Hair follicle dermal papilla cell (primary cell): Measurements from ENCODE around the gene ZNF593OS. TPM values are rescaled to one million over a fixed set of nuclear protein-coding genes. Genes with fewer than 3 reads are reported as not detected.

Experiments used
- total RNA-seq: library from RNA; depleted of rRNA; stranded (reverse); fragments of >200 nt; gene quantifications from 2 replicates; pipeline ENCODE4 v1.2.3, GENCODE V29; 2012

ZNF593OS gene
- not detected in 2 replicates for total RNA-seq

GRCh38 chr1:26171084-26172072 lies at the start of gene ZNF593OS:
Gene ZNF593OS, minus strand, starts transcription at chr1:26171832. Its CDS starts 171 bp downstream, at chr1:26171661.

GRCh38 chr1:26190373-26190987 lies 18.8 kb upstream of the ZNF593OS start, which contains the start of gene CATSPER4:
Gene CATSPER4, plus strand, starts transcription at chr1:26190602. Its CDS starts 26 bp downstream, at chr1:26190628.

GRCh38 chr1:26177182-26177684 lies 5.6 kb upstream of the ZNF593OS start, which contains the start of gene CNKSR1:
Gene CNKSR1, plus strand, starts transcription at chr1:26177491. Its CDS starts 57 bp downstream, at chr1:26177548.

GRCh38 chr1:26169669-26170471 lies 1.8 kb downstream of the ZNF593OS start, which contains the start of gene ZNF593:
Gene ZNF593, plus strand, starts transcription at chr1:26169908. Its CDS starts 76 bp downstream, at chr1:26169984.

GRCh38 chr1:26168410-26169197 lies 3.0 kb downstream of the ZNF593OS start, which contains the start of gene C1orf232:
Gene C1orf232, minus strand, starts transcription at chr1:26168963. Its CDS starts 464 bp downstream, at chr1:26168499.

GRCh38 chr1:26158908-26159742 lies 12.5 kb downstream of the ZNF593OS start, which contains the start of gene FAM110D:
Gene FAM110D, plus strand, starts transcription at chr1:26159079. Its CDS starts 2,213 bp downstream, at chr1:26161292.

Other genes starting within 250 kb of the ZNF593OS start
- 9.1 and 31.7 TPM in 2 replicates for gene PAFAH2, start 173.8 kb downstream of the ZNF593OS start, total RNA-seq
- 1.3 and 2.3 TPM in 2 replicates for gene EXTL1, start 150.1 kb downstream of the ZNF593OS start, total RNA-seq
- not detected in 2 replicates for gene SLC30A2, start 125.7 kb downstream of the ZNF593OS start, total RNA-seq
- gene TRIM63, start 104.2 kb downstream of the ZNF593OS start, total RNA-seq: not detected in 2 replicates
- 4.1 and 6.5 TPM in 2 replicates for gene PDIK1L, start 60.0 kb downstream of the ZNF593OS start, total RNA-seq
- gene FAM110D, start 12.8 kb downstream of the ZNF593OS start, total RNA-seq: not detected in 2 replicates
- gene C1orf232, start 2.9 kb downstream of the ZNF593OS start, total RNA-seq: not detected in 2 replicates
- 18.2 and 19.1 TPM in 2 replicates for gene ZNF593, start 1.9 kb downstream of the ZNF593OS start, total RNA-seq
- not detected in 2 replicates for gene CNKSR1, start 5.7 kb upstream of the ZNF593OS start, total RNA-seq
- gene CATSPER4, start 18.8 kb upstream of the ZNF593OS start, total RNA-seq: not detected in 2 replicates
- gene CEP85, start 62.4 kb upstream of the ZNF593OS start, total RNA-seq: 6.0 and 8.4 TPM in 2 replicates
- gene SH3BGRL3, start 108.3 kb upstream of the ZNF593OS start, total RNA-seq: 18.7 and 25.0 TPM in 2 replicates
- gene UBXN11, start 134.8 kb upstream of the ZNF593OS start, total RNA-seq: 3.6 and 5.7 TPM in 2 replicates
- not detected in 2 replicates for gene CD52, start 146.1 kb upstream of the ZNF593OS start, total RNA-seq
- gene CRYBG2, start 182.3 kb upstream of the ZNF593OS start, total RNA-seq: not detected in 2 replicates
- not detected in 2 replicates for gene ZNF683, start 200.9 kb upstream of the ZNF593OS start, total RNA-seq
- gene LIN28A, start 239.0 kb upstream of the ZNF593OS start, total RNA-seq: not detected in 2 replicates